ENCODE data around the gene DENND1C.
"Not testable (repeated sequence)": the region's sequence is repeated elsewhere in the genome, so short reads cannot be mapped to it uniquely, and the experiment has no call there.

Gene DENND1C

DNA sequence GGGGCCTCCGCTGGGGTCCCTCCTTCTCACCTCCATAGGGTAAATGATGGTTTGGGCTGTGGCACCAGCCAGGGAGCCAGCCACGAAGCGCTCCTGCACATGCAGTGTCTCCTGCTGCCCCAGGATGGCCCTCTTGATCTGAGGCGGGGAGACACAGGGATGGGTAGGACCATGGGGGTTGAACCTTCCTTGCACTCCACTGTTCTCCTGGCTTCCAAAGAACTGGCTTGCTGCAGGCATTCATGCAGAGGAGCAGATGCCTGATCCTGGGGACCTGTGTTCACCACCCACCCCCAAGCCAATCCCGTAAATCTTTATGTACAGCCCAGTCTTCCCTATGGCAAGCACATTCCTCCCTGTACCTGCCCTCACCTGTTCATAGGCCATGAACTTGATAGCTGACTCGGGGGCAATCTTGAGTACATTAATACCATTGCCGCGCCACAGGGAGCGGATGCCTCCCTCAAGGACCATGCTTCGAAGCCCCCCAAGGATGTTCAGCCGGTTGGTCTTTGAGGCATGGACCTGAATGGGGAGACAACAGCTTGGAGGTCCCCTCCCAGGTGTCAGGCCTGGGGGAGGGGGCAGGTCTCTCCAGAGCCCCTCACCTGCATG lies 27.5 kb downstream of the DENND1C start:
- DNase-seq (ENCODE audit: low read depth) = no peak

DNA sequence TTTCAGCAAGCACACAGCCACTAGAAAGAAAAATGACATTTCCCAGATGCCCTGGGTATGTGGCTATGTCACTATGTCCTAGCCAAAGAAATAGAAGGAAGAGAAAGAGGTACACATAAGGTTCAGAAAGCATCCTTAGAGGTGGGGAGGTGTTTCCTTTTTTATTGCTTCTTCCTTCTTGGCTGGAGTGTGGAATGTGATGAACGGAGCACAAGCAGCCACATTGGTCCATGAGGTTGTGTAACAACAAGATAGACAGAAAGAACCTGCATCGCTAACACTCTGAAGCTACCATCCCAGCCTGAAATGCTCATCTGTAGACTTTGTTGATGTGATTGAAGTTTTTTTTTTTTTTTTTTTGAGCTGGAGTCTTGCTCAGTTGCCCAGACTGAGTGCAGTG lies 28.7 kb downstream of the DENND1C start:
- DNase-seq (ENCODE audit: low read depth) = no peak

DNA sequence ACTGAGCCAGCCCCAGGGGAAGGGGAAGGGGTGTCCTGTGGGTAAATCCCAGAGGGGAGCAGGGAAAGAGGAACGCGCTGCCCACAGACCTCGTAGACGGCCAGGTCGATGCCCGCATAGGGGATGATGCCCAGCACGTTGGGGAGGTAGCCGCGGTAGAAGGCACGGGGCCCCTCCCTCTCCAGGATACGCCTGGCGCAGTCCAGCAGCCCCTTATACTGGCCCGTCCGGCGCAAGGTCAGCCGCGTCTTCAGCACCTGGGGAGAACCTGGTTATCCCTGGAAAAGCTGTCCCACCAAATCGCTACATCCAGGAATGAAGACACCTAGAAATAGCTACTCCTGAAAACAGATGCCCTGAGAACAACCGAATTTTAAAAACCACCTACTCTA lies 29.4 kb downstream of the DENND1C start:
- DNase-seq (ENCODE audit: low read depth) = no peak

DNA sequence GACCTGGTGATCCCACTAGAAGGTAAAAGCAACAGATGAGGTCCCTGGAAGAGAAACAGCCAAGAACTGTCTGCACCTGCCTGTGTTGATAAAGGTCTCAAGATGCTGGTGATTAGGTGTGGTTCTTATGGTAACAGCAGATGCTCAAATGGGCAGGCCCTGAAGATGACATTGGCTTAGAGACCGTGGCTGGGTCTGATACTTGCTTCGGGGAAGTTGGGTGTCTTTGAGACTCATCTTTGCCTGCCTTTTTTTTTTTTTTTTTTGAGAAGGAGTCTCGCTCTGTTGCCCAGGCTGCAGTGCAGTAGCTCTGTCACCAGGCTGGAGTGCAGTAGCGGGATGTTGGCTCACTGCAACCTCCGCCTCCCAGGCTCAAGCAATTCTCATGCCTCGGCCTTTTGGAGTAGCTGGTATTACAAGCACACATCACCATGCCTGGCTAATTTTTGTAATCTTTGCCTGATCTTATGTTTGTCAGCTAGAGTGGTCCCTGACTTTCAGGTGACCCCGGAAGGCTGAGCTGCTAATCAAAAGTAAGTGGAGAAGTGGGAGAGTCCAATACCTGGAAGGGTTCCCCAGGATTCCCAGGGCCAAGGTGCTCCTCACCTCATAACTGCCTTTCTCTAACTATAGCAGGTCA lies 29.9 kb downstream of the DENND1C start:
- DNase-seq (ENCODE audit: low read depth) = no peak

- DNase-seq (ENCODE audit: low read depth) = no peak
These were observed 31.4 kb downstream of the DENND1C start for GRCh38 chr19:6450166-6450565.

DNA sequence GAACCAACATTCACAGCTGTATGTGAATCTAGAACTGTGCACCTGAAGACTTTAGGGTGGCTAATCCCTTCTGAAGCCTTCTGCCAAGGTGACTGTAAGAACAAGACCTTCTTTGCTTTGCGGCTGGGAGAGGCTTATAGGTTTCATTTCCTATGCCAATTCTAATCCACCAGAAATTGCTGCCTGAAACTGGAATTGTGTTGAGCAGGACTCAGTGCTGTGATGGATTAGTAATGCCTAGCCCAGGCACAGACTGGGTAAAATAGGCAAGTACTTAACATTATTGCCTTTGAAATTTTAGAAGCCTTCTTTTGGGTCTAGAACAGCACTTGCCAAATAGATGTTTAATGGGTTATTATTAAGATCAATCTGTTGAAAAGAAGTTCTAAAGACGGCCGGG lies 33.5 kb downstream of the DENND1C start:
- DNase-seq (ENCODE audit: low read depth) = no peak

- no peak for DNase-seq (ENCODE audit: low read depth)
These were observed 35.1 kb downstream of the DENND1C start for GRCh38 chr19:6446452-6446851.

DNA sequence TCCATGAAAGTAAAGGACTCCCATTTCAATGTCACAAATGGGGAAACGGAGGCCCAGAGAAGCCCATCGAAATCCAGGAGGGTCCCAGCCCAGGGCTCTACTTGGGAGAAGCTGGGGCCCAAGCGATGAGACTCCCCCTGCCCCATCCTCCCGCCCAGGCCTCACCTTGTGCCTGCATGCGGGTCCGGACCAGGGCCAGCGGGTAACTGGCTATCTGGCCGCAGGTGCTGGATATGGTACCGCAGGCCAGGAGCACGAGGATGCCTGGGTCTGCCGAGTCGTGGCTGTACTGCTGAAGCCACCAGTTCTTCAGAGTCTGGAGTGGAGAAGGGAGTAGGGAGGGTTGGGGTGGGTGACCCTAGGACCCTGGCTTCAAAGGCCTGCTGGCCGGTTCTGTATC lies 37.6 kb downstream of the DENND1C start:
- DNase-seq (ENCODE audit: low read depth) = no peak

GRCh38 chr19:6442087-6442688 lies 39.4 kb downstream of the DENND1C start:
- DNase-seq (ENCODE audit: low read depth) = no peak

GRCh38 chr19:6440905-6441304 lies 40.7 kb downstream of the DENND1C start:
- no peak for DNase-seq (ENCODE audit: low read depth)

- no peak for DNase-seq (ENCODE audit: low read depth)
These were observed 41.8 kb downstream of the DENND1C start for GRCh38 chr19:6439743-6440142.

- no peak for DNase-seq (ENCODE audit: low read depth)
These were observed 47.9 kb downstream of the DENND1C start, which contains the start of gene SLC25A41 for GRCh38 chr19:6433663-6434062. SLC25A41 (minus strand) TSS chr19:6433763; CDS start chr19:6433693, 70 bp downstream.

GRCh38 chr19:6433165-6433564 lies 48.4 kb downstream of the DENND1C start:
- no peak for DNase-seq (ENCODE audit: low read depth)

- DNase-seq (ENCODE audit: low read depth) = no peak
These were observed 49.7 kb downstream of the DENND1C start for GRCh38 chr19:6431891-6432290.

DNA sequence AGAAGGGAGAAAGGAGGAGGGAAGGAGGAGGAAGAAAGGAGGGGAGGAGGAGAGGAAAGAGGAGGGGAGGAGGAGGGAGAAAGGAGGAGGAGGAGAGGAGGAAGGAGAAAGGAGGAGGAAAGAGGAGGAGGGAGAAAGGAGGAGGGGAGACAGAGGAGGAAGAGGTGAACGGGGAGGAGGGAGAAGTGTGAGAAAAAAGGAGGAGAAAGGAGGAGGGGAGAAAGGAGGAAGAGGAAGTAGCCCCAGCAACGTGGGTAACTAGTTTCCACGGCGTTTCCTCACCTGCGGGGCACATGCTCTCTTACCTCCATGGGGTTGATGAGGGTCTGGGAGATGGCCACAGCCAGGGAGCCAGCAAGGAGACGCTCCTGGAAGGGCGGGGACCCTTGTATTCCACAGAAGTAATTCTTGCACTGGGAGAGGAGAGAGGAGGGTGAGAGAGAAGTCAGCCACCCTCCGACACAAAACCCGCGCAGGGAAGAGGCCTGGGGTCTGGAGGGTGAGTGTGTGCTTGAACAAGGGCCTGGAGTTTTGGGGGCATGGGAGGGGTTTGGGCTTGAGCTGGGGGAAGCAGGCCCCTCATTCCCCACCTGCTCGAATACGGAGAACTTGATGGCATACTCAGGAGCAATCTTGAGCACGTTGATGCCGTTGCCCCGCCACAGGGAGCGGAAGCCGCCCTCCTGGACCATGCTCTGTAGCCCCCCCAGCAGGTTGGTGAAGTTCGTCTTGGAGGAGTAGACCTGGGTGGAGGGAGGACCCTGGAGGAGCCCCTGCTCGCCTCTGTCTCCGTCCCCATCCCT lies 52.0 kb downstream of the DENND1C start:
- DNase-seq (ENCODE audit: low read depth) = no peak

GRCh38 chr19:6428692-6429418 lies 52.7 kb downstream of the DENND1C start:
- DNase-seq (ENCODE audit: low read depth) = not testable (repeated sequence)

GRCh38 chr19:6427131-6427530 lies 54.5 kb downstream of the DENND1C start:
- no peak for DNase-seq (ENCODE audit: low read depth)

GRCh38 chr19:6425732-6426620 lies 55.6 kb downstream of the DENND1C start:
- DNase-seq (ENCODE audit: low read depth) = no peak

DNA sequence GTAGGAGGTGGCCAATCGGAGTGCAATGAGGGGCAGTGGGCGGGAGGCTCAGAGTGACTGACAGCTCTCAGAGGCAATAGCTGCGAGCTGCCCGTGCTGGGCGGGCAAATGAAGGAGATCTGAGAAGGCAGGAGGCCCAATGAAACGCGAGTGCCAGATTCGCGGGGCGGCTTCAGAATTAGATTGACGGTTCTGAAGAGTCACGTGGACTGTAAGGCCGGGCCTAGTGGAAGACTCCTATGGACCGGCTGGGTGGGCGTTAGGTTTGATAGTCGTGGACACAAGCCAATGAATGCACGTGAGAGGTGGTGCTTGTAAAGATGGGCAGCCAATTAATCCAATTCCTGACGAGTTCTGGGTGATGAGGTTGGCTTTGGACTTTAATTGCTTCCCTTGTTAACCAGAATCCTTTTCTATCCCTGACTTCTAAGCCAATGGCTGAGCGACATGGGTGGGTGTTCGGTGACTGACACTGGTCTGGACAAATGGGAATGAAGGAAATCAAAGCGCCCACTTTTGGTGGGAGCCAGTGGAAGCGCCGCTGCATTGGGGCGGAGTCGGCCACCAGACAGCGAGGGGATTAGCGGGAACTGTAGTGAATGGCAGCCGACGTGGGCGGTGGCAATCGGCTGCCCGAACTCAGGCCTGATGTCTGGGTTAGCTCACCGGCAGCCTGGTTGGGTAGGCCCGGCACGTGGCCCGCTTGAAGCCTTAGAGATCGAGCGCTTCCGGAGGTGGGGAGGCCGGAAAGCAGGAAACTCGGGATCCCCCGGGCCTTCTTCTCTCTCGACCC lies 56.5 kb downstream of the DENND1C start:
- peak; percentile 100 for DNase-seq (ENCODE audit: low read depth)
